Neural cell (in vitro differentiated cells): Measurements from ENCODE around the gene INO80C. TPM values are rescaled to one million over a fixed set of nuclear protein-coding genes. Genes with fewer than 3 reads are reported as not detected.

Experiments used
- H2AFZ ChIP-seq: fragments of 200-600, 300-800 bp; sonication (generic), shearing (Covaris generic); 2 replicates; pipeline ENCODE4 v1.6.0; 2014; ENCODE audit warnings: low read depth, mild to moderate bottlenecking, antibody characterized with exemption, low read length, moderate library complexity
- H3F3A ChIP-seq: fragments of 200-600 bp; shearing (Covaris generic); 2 replicates; pipeline ENCODE4 v1.6.1; 2016; ENCODE audit warnings: mild to moderate bottlenecking, moderate library complexity, mixed read lengths, antibody characterized with exemption, low read length; ENCODE audit not compliant: insufficient read depth, poor library complexity, severe bottlenecking
- H3K27ac ChIP-seq: fragments of 200-600, 300-800 bp; sonication (generic), shearing (Covaris generic); 2 replicates; pipeline ENCODE4 v1.5.1; 2014; ENCODE audit warnings: mild to moderate bottlenecking, low read length, moderate library complexity
- H3K27me3 ChIP-seq: fragments of 300-800, 200-600 bp; sonication (generic), shearing (Covaris generic); 2 replicates; pipeline ENCODE4 v1.6.0; 2014; ENCODE audit warnings: mild to moderate bottlenecking, low read depth, low read length, moderate library complexity; ENCODE audit not compliant: insufficient read depth
- H3K36me3 ChIP-seq: fragments of 300-800, 200-600 bp; sonication (generic), shearing (Covaris generic); 2 replicates; pipeline ENCODE4 v1.5.1; 2014; ENCODE audit warnings: mild to moderate bottlenecking, antibody characterized with exemption, low read length, moderate library complexity; ENCODE audit not compliant: insufficient read depth
- H3K4me2 ChIP-seq: fragments of 300-800, 200-600 bp; sonication (generic), shearing (Covaris generic); 2 replicates; pipeline ENCODE4 v1.6.0; 2014; ENCODE audit warnings: mild to moderate bottlenecking, low read length
- H3K4me3 ChIP-seq: fragments of 300-800, 200-600 bp; sonication (generic), shearing (Covaris generic); 2 replicates; pipeline ENCODE4 v1.5.1; 2014; ENCODE audit warnings: mild to moderate bottlenecking, low read length, moderate library complexity
- H3K79me2 ChIP-seq: fragments of 200-600 bp; shearing (Covaris generic); replicated peaks from 2 replicates; pipeline ENCODE4 v1.6.0; 2014; ENCODE audit warnings: mild to moderate bottlenecking, low read length, moderate library complexity; ENCODE audit not compliant: insufficient read depth
- H3K9ac ChIP-seq: fragments of 300-800, 200-600 bp; sonication (generic), shearing (Covaris generic); 2 replicates; pipeline ENCODE4 v1.6.1; 2016; ENCODE audit warnings: mild to moderate bottlenecking, low read length, mixed read lengths
- H3K9me2 ChIP-seq: fragments of 200-600 bp; shearing (Covaris generic); 2 replicates; pipeline ENCODE4 v1.6.1; 2016; ENCODE audit warnings: mild to moderate bottlenecking, low read length, mixed read lengths; ENCODE audit not compliant: insufficient read depth
- H3K9me3 ChIP-seq: fragments of 200-600, 300-800 bp; sonication (generic), shearing (Covaris generic); 2 replicates; pipeline ENCODE4 v1.6.1; 2016; ENCODE audit warnings: mild to moderate bottlenecking, mixed run types, low read length, moderate library complexity, mixed read lengths
- H4K20me1 ChIP-seq: fragments of 200-600 bp; shearing (Covaris generic); 2 replicates; pipeline ENCODE4 v1.6.1; 2016; ENCODE audit warnings: mild to moderate bottlenecking, mixed run types; ENCODE audit not compliant: insufficient read depth
- EP300 ChIP-seq: fragments of 450-650 bp; conservative IDR thresholded peaks from 2 replicates; pipeline ENCODE4 v1.6.1; 2014; ENCODE audit warnings: antibody characterized with exemption, mild to moderate bottlenecking, moderate library complexity; ENCODE audit not compliant: poor library complexity, severe bottlenecking
- EZH2 ChIP-seq: fragments of 200-600, 300-800 bp; shearing (Covaris generic), sonication (generic); IDR thresholded peaks from 2 replicates; pipeline ENCODE4 v1.6.1; 2014; ENCODE audit warnings: antibody characterized with exemption, low read length, borderline replicate concordance, mild to moderate bottlenecking; ENCODE audit not compliant: insufficient read depth, poor library complexity, severe bottlenecking
- MXI1 ChIP-seq: fragments of 450-650 bp; conservative IDR thresholded peaks from 2 replicates; pipeline ENCODE4 v1.6.1; 2014; ENCODE audit warnings: antibody characterized with exemption, mild to moderate bottlenecking; ENCODE audit not compliant: poor library complexity, severe bottlenecking
- POLR2AphosphoS5 ChIP-seq: IDR thresholded peaks from 2 replicates; pipeline ENCODE4 v1.6.1; 2012
- RAD21 ChIP-seq: fragments of 450-650 bp; conservative IDR thresholded peaks from 2 replicates; pipeline ENCODE4 v1.6.1; 2014; ENCODE audit warnings: antibody characterized with exemption, mild to moderate bottlenecking, moderate library complexity
- SMC3 ChIP-seq: fragments of 450-650 bp; conservative IDR thresholded peaks from 2 replicates; pipeline ENCODE4 v1.6.1; 2014; ENCODE audit warnings: antibody characterized with exemption, mild to moderate bottlenecking, moderate library complexity; ENCODE audit not compliant: poor library complexity
- TAF1 ChIP-seq: IDR thresholded peaks from 2 replicates; pipeline ENCODE4 v1.6.1; 2012; ENCODE audit warnings: low read depth
- polyA plus RNA-seq: library from polyadenylated mRNA; depleted of rRNA; stranded (reverse); fragments of >200 nt; gene quantifications from 2 replicates; pipeline ENCODE4 v1.2.3, GENCODE V29; 2014
- TF ChIP-seq, protein P1 (sequence below): IDR thresholded peaks from 2 replicates; pipeline ENCODE4 v1.6.1; 2012; ENCODE audit warnings: borderline replicate concordance
- TF ChIP-seq, protein P2 (sequence below): fragments of 450-650 bp; IDR thresholded peaks from 2 replicates; pipeline ENCODE4 v1.5.1; 2014; ENCODE audit warnings: antibody characterized with exemption, mild to moderate bottlenecking, moderate library complexity; ENCODE audit not compliant: poor library complexity, severe bottlenecking

The INO80C gene
- polyA plus RNA-seq, 1 donor from 2014 or later, result 30.5 TPM

- TF ChIP-seq, protein P1, sequence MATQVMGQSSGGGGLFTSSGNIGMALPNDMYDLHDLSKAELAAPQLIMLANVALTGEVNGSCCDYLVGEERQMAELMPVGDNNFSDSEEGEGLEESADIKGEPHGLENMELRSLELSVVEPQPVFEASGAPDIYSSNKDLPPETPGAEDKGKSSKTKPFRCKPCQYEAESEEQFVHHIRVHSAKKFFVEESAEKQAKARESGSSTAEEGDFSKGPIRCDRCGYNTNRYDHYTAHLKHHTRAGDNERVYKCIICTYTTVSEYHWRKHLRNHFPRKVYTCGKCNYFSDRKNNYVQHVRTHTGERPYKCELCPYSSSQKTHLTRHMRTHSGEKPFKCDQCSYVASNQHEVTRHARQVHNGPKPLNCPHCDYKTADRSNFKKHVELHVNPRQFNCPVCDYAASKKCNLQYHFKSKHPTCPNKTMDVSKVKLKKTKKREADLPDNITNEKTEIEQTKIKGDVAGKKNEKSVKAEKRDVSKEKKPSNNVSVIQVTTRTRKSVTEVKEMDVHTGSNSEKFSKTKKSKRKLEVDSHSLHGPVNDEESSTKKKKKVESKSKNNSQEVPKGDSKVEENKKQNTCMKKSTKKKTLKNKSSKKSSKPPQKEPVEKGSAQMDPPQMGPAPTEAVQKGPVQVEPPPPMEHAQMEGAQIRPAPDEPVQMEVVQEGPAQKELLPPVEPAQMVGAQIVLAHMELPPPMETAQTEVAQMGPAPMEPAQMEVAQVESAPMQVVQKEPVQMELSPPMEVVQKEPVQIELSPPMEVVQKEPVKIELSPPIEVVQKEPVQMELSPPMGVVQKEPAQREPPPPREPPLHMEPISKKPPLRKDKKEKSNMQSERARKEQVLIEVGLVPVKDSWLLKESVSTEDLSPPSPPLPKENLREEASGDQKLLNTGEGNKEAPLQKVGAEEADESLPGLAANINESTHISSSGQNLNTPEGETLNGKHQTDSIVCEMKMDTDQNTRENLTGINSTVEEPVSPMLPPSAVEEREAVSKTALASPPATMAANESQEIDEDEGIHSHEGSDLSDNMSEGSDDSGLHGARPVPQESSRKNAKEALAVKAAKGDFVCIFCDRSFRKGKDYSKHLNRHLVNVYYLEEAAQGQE, result no peak
- no peak for TF ChIP-seq SMC3
- no peak for TF ChIP-seq TAF1
- no peak for TF ChIP-seq POLR2AphosphoS5
- no peak for TF ChIP-seq RAD21
- TF ChIP-seq EZH2, result no peak
- TF ChIP-seq MXI1, result no peak
- TF ChIP-seq EP300, result no peak
- TF ChIP-seq, protein P2, sequence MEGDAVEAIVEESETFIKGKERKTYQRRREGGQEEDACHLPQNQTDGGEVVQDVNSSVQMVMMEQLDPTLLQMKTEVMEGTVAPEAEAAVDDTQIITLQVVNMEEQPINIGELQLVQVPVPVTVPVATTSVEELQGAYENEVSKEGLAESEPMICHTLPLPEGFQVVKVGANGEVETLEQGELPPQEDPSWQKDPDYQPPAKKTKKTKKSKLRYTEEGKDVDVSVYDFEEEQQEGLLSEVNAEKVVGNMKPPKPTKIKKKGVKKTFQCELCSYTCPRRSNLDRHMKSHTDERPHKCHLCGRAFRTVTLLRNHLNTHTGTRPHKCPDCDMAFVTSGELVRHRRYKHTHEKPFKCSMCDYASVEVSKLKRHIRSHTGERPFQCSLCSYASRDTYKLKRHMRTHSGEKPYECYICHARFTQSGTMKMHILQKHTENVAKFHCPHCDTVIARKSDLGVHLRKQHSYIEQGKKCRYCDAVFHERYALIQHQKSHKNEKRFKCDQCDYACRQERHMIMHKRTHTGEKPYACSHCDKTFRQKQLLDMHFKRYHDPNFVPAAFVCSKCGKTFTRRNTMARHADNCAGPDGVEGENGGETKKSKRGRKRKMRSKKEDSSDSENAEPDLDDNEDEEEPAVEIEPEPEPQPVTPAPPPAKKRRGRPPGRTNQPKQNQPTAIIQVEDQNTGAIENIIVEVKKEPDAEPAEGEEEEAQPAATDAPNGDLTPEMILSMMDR, result no peak
- no peak overlapping the region for H3K27ac ChIP-seq
- H3K9me3 ChIP-seq, result no peaks in the 10 kb centered on the region
- no peak overlapping the region for H3K4me2 ChIP-seq
- H3F3A ChIP-seq, result no peaks in the 10 kb centered on the region
- H3K27me3 ChIP-seq, result no peaks in the 10 kb centered on the region
- H3K9me2 ChIP-seq, result no peaks in the 10 kb centered on the region
- no peaks in the 10 kb centered on the region for H3K36me3 ChIP-seq
- H4K20me1 ChIP-seq, result no peaks in the 10 kb centered on the region
- no peaks in the 10 kb centered on the region for H3K79me2 ChIP-seq
- H3K4me3 ChIP-seq, result no peak overlapping the region
- H2AFZ ChIP-seq, result no peak overlapping the region
- no peak overlapping the region for H3K9ac ChIP-seq
Observed at GRCh38 chr18:35444636-35445035, 53.1 kb downstream of the INO80C start.

- Histone ChIP-seq H4K20me1 (no peaks in the 10 kb centered on the region), H3F3A (no peaks in the 10 kb centered on the region), H3K9ac (no peak overlapping the region)
Observed at GRCh38 chr18:35443847-35444246, 53.9 kb downstream of the INO80C start.

More at GRCh38 chr18:35443847-35444246, 53.9 kb downstream of the INO80C start:
- Histone ChIP-seq H3K4me3 (no peak overlapping the region), H3K4me2 (no peak overlapping the region), H3K27ac (no peak overlapping the region), H3K27me3 (no peaks in the 10 kb centered on the region), H2AFZ (no peak overlapping the region), H3K9me3 (no peaks in the 10 kb centered on the region), H3K79me2 (no peaks in the 10 kb centered on the region), H3K36me3 (no peaks in the 10 kb centered on the region), H3K9me2 (no peaks in the 10 kb centered on the region)
- TF ChIP-seq RAD21 (no peak), POLR2AphosphoS5 (no peak), SMC3 (no peak), MXI1 (no peak), EZH2 (no peak), EP300 (no peak), TAF1 (no peak)
- TF ChIP-seq, protein P1, result no peak
